GM23338 (cell line): ENCODE results near the gene LEMD1. TPM values are rescaled to one million over a fixed set of nuclear protein-coding genes. Genes with fewer than 3 reads are reported as not detected.

Source experiments
- ATAC-seq: fragments of 200-7000 bp; cut with Tn5 transposase; 3 replicates; pipeline ENCODE4 v1.9.1; 2020
- DNase-seq: peaks from one replicate; pipeline ENCODE4 v3.0.0-alpha.2; 2015; ENCODE audit warnings: low spot score
- H2AFZ ChIP-seq: fragments of 200-600 bp; sonication (generic); 2 replicates; pipeline ENCODE4 v1.8.0; 2016; ENCODE audit warnings: antibody characterized with exemption, mild to moderate bottlenecking, moderate library complexity
- H3F3A ChIP-seq: fragments of 200-600 bp; sonication (generic); replicated peaks from 2 replicates; pipeline ENCODE4 v1.8.0; 2017; ENCODE audit warnings: antibody characterized with exemption, mixed run types, low read depth
- H3K27ac ChIP-seq: fragments of 200-600 bp; sonication (generic); 2 replicates; pipeline ENCODE4 v1.6.1; 2016; ENCODE audit warnings: low read depth
- H3K27me3 ChIP-seq: fragments of 200-600 bp; sonication (generic); 2 replicates; pipeline ENCODE4 v1.8.0; 2016; ENCODE audit warnings: mild to moderate bottlenecking, mixed run types, moderate library complexity; ENCODE audit not compliant: insufficient read depth
- H3K36me3 ChIP-seq: fragments of 200-600 bp; sonication (generic); 2 replicates; pipeline ENCODE4 v1.8.0; 2016; ENCODE audit warnings: mild to moderate bottlenecking; ENCODE audit not compliant: insufficient read depth
- H3K4me1 ChIP-seq: fragments of 200-600 bp; sonication (generic); 2 replicates; pipeline ENCODE4 v1.8.0; 2016; ENCODE audit warnings: mild to moderate bottlenecking, moderate library complexity; ENCODE audit not compliant: insufficient read depth
- H3K4me2 ChIP-seq: fragments of 200-600 bp; sonication (generic); 2 replicates; pipeline ENCODE4 v1.7.1; 2017; ENCODE audit warnings: mixed run types
- H3K4me3 ChIP-seq: fragments of 200-600 bp; sonication (generic); 2 replicates; pipeline ENCODE4 v1.6.1; 2016; ENCODE audit warnings: mixed run types
- H3K79me2 ChIP-seq: fragments of 200-600 bp; sonication (generic); replicated peaks from 2 replicates; pipeline ENCODE4 v1.8.0; 2017; ENCODE audit warnings: mild to moderate bottlenecking; ENCODE audit not compliant: insufficient read depth
- H3K9me2 ChIP-seq: fragments of 200-600 bp; sonication (generic); 2 replicates; pipeline ENCODE4 v1.8.0; 2017; ENCODE audit not compliant: insufficient read depth
- H4K20me1 ChIP-seq: fragments of 200-600 bp; sonication (generic); replicated peaks from 2 replicates; pipeline ENCODE4 v1.8.0; 2017; ENCODE audit warnings: mild to moderate bottlenecking; ENCODE audit not compliant: insufficient read depth
- H3K27ac Mint-ChIP-seq: 2 replicates; pipeline ENCODE4 v1.8.0; 2020; ENCODE audit warnings: inconsistent platforms, mild to moderate bottlenecking, moderate library complexity, mixed read lengths
- H3K27me3 Mint-ChIP-seq: 3 replicates; pipeline ENCODE4 v1.8.0; 2022; ENCODE audit warnings: low read depth, mild to moderate bottlenecking, moderate library complexity, mixed read lengths, inconsistent platforms; ENCODE audit not compliant: insufficient read depth, poor library complexity
- H3K36me3 Mint-ChIP-seq: 3 replicates; pipeline ENCODE4 v1.8.0; 2021; ENCODE audit warnings: low read depth, mild to moderate bottlenecking, inconsistent platforms, moderate library complexity, mixed read lengths
- H3K4me1 Mint-ChIP-seq: 3 replicates; pipeline ENCODE4 v1.8.0; 2020; ENCODE audit warnings: mild to moderate bottlenecking, inconsistent platforms, mixed read lengths
- H3K4me3 Mint-ChIP-seq: 3 replicates; pipeline ENCODE4 v1.8.0; 2021; ENCODE audit warnings: moderate library complexity, mild to moderate bottlenecking, inconsistent platforms, mixed read lengths
- H3K9me3 Mint-ChIP-seq: 3 replicates; pipeline ENCODE4 v1.8.0; 2020; ENCODE audit warnings: moderate library complexity, mild to moderate bottlenecking, inconsistent platforms, mixed read lengths
- CREB1 ChIP-seq: fragments of 250-450 bp; sonication (Bioruptor Pico); IDR thresholded peaks from 2 replicates; pipeline ENCODE4 v1.5.0; 2020; ENCODE audit warnings: low read depth, mild to moderate bottlenecking, moderate library complexity
- CTCF ChIP-seq, 2 experiments: fragments of 200-600 bp in 1 of 2; sonication (generic) in 1 of 2; conservative IDR thresholded peaks; 2 replicates each; pipeline versions ENCODE4 v1.5.1 to v1.6.1; 2016 to 2017; ENCODE audit warnings: antibody characterized with exemption in 2 of 2, low read depth in 2 of 2, mild to moderate bottlenecking in 2 of 2, moderate library complexity in 1 of 2
- ETS1 ChIP-seq: IDR thresholded peaks from 2 replicates; pipeline ENCODE4 v1.6.1; 2016; ENCODE audit warnings: antibody characterized with exemption
- EZH2 ChIP-seq: fragments of 200-600 bp; sonication (generic); IDR thresholded peaks from one replicate; pipeline ENCODE4 v1.8.0; 2017; ENCODE audit warnings: antibody characterized with exemption, mild to moderate bottlenecking, low read depth; ENCODE audit not compliant: unreplicated experiment
- EZH2phosphoT487 ChIP-seq: fragments of 200-600 bp; sonication (generic); IDR thresholded peaks from one replicate; pipeline ENCODE4 v1.8.1; 2018; ENCODE audit warnings: antibody characterized with exemption; ENCODE audit not compliant: unreplicated experiment
- JUNB ChIP-seq: IDR thresholded peaks from one replicate; pipeline ENCODE4 v1.6.1; 2016; ENCODE audit warnings: antibody characterized with exemption; ENCODE audit not compliant: unreplicated experiment
- NANOG ChIP-seq: IDR thresholded peaks from 2 replicates; pipeline ENCODE4 v1.6.1; 2016; ENCODE audit warnings: antibody characterized with exemption, borderline replicate concordance
- POLR2AphosphoS5 ChIP-seq: IDR thresholded peaks from 2 replicates; pipeline ENCODE4 v1.6.1; 2016; ENCODE audit warnings: antibody characterized with exemption, low read depth
- REST ChIP-seq: IDR thresholded peaks from one replicate; pipeline ENCODE4 v1.6.1; 2018; ENCODE audit warnings: antibody characterized with exemption; ENCODE audit not compliant: unreplicated experiment
- ZNF114 ChIP-seq: fragments of 250-450 bp; sonication (Bioruptor Pico); IDR thresholded peaks from 2 replicates; pipeline ENCODE4 v1.5.0; 2020; ENCODE audit warnings: mild to moderate bottlenecking, moderate library complexity
- ZNF331 ChIP-seq: fragments of 250-450 bp; sonication (Bioruptor Pico); IDR thresholded peaks from 2 replicates; pipeline ENCODE4 v1.5.0; 2020; ENCODE audit warnings: low read depth, mild to moderate bottlenecking, moderate library complexity
- polyA plus RNA-seq: library from polyadenylated mRNA; unstranded; fragments of >200 nt; fragmentation: Nextera tagmentation; extraction: Ambion mirVana; gene quantifications from 2 replicates; pipeline ENCODE4 v1.2.1, GENCODE V29; 2016
- total RNA-seq: library from RNA; depleted of rRNA; stranded (reverse); fragments of >200 nt; shearing (Covaris generic); gene quantifications from 2 replicates; pipeline ENCODE4 v1.2.3, GENCODE V29; 2014

LEMD1 gene
- total and polyA plus RNA-seq, 2 experiments from 2014 or later = 4.7 to 10.7 TPM

GRCh38 chr1:205346956-205347574 lies 74.8 kb downstream of the LEMD1 start:
- no peaks in the 10 kb centered on the region for H3K79me2 ChIP-seq
- no peak overlapping the region for H3K4me3 ChIP-seq
- ATAC-seq = no peak
- Mint-ChIP-seq H3K27ac (no peak overlapping the region), H3K4me1 (peaks cover 37% of the 10 kb centered on the region), H3K36me3 (no peaks in the 10 kb centered on the region), H3K9me3 (no peaks in the 10 kb centered on the region; the same call in 2 of the 3 replicates), H3K27me3 (peaks cover 34% of the 10 kb centered on the region), H3K4me3 (no peak overlapping the region)
- H3K36me3 ChIP-seq = no peaks in the 10 kb centered on the region
- no peak overlapping the region for H3K4me2 ChIP-seq
- no peaks in the 10 kb centered on the region for H3K9me2 ChIP-seq
- no peaks in the 10 kb centered on the region for H4K20me1 ChIP-seq
- DNase-seq = peak; percentile 57
- H3K27me3 ChIP-seq = peaks cover 46% of the 10 kb centered on the region
- no peak overlapping the region for H3K27ac ChIP-seq
- peaks cover 14% of the 10 kb centered on the region for H3F3A ChIP-seq
- peaks cover 57% of the 10 kb centered on the region for H3K4me1 ChIP-seq
- no peak overlapping the region for H2AFZ ChIP-seq
- TF ChIP-seq CTCF (conservative IDR thresholded peaks at IDR 0.05; ENCODE audit: low read depth in 2 of 2) (no peak), CREB1 (CRISPR knock-in tag) (no peak), EZH2phosphoT487 (no peak), REST (no peak), JUNB (no peak), ETS1 (no peak)

GRCh38 chr1:205345761-205346160 lies 76.1 kb downstream of the LEMD1 start:
- DNase-seq (no peak), ATAC-seq (no peak)
- no peak overlapping the region for H3K4me3 Mint-ChIP-seq
- H3K9me3 Mint-ChIP-seq = no peaks in the 10 kb centered on the region; the same call in 2 of the 3 replicates
- H3K36me3 Mint-ChIP-seq = no peaks in the 10 kb centered on the region
- no peak overlapping the region for H2AFZ ChIP-seq
- H3K4me1 Mint-ChIP-seq = peaks cover 31% of the 10 kb centered on the region
- no peaks in the 10 kb centered on the region for H3K36me3 ChIP-seq
- H3K27ac ChIP-seq = no peak overlapping the region
- H3K4me2 ChIP-seq = no peak overlapping the region
- peaks cover 46% of the 10 kb centered on the region for H3K4me1 ChIP-seq
- no peak overlapping the region for H3K4me3 ChIP-seq
- peaks cover 14% of the 10 kb centered on the region; the same call in 1 of the 2 replicates for H3F3A ChIP-seq
- H3K27me3 ChIP-seq = peaks cover 50% of the 10 kb centered on the region
- no peak overlapping the region for H3K27ac Mint-ChIP-seq
- H3K27me3 Mint-ChIP-seq = peaks cover 38% of the 10 kb centered on the region
- H4K20me1 ChIP-seq = no peaks in the 10 kb centered on the region
- H3K9me2 ChIP-seq = no peaks in the 10 kb centered on the region
- no peaks in the 10 kb centered on the region for H3K79me2 ChIP-seq
- TF ChIP-seq CREB1 (CRISPR knock-in tag) = no peak
- TF ChIP-seq EZH2 = no peak
- no peak for TF ChIP-seq CTCF (conservative IDR thresholded peaks at IDR 0.05; ENCODE audit: low read depth in 2 of 2)
- TF ChIP-seq ZNF331 = no peak
- no peak for TF ChIP-seq EZH2phosphoT487
- no peak for TF ChIP-seq JUNB
- no peak for TF ChIP-seq ZNF114 (CRISPR knock-in tag)
- no peak for TF ChIP-seq NANOG
- TF ChIP-seq ETS1 = no peak
- TF ChIP-seq POLR2AphosphoS5 = no peak
